ENCODE data around the gene YAE1. TPM values are rescaled to one million over a fixed set of nuclear protein-coding genes. Genes with fewer than 3 reads are reported as not detected.

Gene YAE1
- total RNA-seq, 2 donors from 2014 or later = 12.4 to 12.8 TPM

DNA sequence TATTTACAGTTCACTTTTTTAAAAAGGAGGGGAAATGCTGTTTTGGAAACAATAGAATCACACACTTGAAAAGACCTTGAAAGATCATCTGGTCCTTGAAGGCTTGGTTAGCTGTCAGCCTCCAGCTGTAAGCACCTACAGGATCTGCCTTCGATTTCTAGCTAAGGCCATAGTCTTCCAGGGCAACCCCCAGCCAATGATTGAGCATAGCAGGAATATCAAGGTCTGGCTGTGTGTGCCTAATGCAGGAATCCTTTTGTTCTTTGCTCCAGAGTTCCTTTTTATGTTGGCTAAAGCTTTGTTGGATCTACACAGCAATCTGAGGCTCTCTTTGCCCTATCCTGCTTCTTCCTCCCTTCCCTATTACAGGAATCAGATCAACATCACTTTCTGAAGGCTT, 5.2 kb upstream of the YAE1 start:
- no peaks in the 10 kb centered on the region for H3K36me3 Mint-ChIP-seq (ENCODE audit: insufficient read depth in 2 of 2)
- no peak overlapping the region for H3K4me3 Mint-ChIP-seq
- ATAC-seq (replicated peaks in 1 of 2) = no peak
- H3K4me1 Mint-ChIP-seq (ENCODE audit: low read depth) = peaks cover 6% of the 10 kb centered on the region
- DNase-seq = no peak
- H3K9me3 Mint-ChIP-seq = no peaks in the 10 kb centered on the region
- H3K27ac Mint-ChIP-seq = no peak overlapping the region
- H3K27me3 Mint-ChIP-seq (ENCODE audit: low read depth) = peaks cover 9% of the 10 kb centered on the region

GRCh38 chr7:39565538-39565937, 666 bp upstream of the YAE1 start:
- peak overlapping the region; percentile 98 for H3K27ac Mint-ChIP-seq
- no peaks in the 10 kb centered on the region for H3K27me3 Mint-ChIP-seq (ENCODE audit: low read depth)
- ATAC-seq (replicated peaks in 1 of 2) = no peak
- H3K9me3 Mint-ChIP-seq = no peaks in the 10 kb centered on the region
- H3K4me1 Mint-ChIP-seq (ENCODE audit: low read depth) = peaks cover 29% of the 10 kb centered on the region
- H3K4me3 Mint-ChIP-seq = peak overlapping the region; percentile 94 to 96
- peaks cover 2% of the 10 kb centered on the region in 2 donors for H3K36me3 Mint-ChIP-seq (ENCODE audit: insufficient read depth in 2 of 2)
- no peak for DNase-seq

DNA sequence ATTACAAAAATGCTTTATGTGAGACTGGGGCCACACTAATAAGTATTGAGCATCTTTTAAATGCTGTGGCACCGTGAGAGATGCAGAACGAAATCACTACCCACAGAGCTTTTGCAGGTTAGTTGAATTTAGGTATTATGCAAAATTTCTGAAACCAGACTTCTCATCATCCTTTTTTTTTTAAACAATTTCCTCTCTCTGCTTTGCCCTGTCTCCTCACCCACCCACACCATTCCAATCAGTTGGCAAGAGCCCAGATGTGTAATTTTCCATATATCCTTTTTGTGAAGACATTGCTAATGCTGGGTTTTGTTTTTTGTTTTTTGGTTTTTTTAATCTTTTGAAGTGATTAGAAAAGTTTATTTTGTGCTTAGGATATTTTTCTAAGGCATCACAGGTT, 1.1 kb downstream of the YAE1 start:
- Mint-ChIP-seq H3K27ac (peak overlapping the region; percentile 98), H3K27me3 (ENCODE audit: low read depth) (no peaks in the 10 kb centered on the region), H3K4me3 (peak overlapping the region; percentile 94 to 96), H3K36me3 (ENCODE audit: insufficient read depth in 2 of 2) (peaks cover 2 to 4% of the 10 kb centered on the region in 2 donors), H3K4me1 (ENCODE audit: low read depth) (peaks cover 29% of the 10 kb centered on the region), H3K9me3 (no peaks in the 10 kb centered on the region)
- ATAC-seq (replicated peaks in 1 of 2) (no peak), DNase-seq (no peak)

DNA sequence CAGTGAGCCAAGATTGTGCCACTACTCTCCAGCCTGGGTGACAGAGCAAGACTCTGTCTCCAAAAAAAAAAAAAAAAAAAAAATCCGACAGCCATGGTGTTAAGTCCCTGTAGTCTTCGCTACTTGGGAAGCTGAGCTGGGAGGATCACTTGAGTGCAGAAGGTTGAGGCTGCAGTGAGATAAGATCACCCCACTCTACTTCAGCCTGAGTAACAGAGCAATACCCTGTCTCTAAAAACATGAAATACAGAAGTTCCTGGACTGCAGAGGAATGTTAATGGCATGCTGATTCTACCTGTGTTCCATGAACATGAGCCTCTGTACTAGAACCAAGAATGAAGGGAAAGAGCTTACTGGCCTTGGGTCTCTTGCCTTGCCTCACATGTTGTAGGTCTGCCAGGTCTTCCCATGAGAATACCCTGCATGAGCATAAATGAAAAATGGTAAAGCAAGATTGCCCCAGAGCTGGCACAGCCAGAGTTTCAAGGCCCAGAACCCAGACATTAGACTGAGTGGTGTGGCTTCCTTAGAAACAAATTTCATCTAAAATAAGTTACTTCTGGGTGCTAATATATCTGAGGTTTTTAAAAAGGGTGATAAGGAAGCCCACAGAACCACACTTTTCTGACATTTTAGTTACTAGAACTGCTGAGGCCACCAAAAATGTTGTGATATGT, 8.6 kb downstream of the YAE1 start:
- DNase-seq (no peak), ATAC-seq (replicated peaks in 1 of 2) (no peak)
- Mint-ChIP-seq H3K27ac (no peak overlapping the region), H3K36me3 (ENCODE audit: insufficient read depth in 2 of 2) (peaks cover 0 to 5% of the 10 kb centered on the region in 2 donors), H3K9me3 (no peaks in the 10 kb centered on the region), H3K27me3 (ENCODE audit: low read depth) (no peaks in the 10 kb centered on the region), H3K4me3 (no peak overlapping the region), H3K4me1 (ENCODE audit: low read depth) (peaks cover 4% of the 10 kb centered on the region)

- Mint-ChIP-seq H3K9me3 (no peaks in the 10 kb centered on the region), H3K4me3 (no peak overlapping the region), H3K27ac (no peak overlapping the region), H3K36me3 (ENCODE audit: insufficient read depth in 2 of 2) (peaks cover 0 to 2% of the 10 kb centered on the region in 2 donors), H3K27me3 (ENCODE audit: low read depth) (no peaks in the 10 kb centered on the region), H3K4me1 (ENCODE audit: low read depth) (peaks cover 12% of the 10 kb centered on the region)
- no peak for DNase-seq
- ATAC-seq (replicated peaks in 1 of 2) = no peak
Measured at GRCh38 chr7:39577229-39577874, 11.1 kb downstream of the YAE1 start.

GRCh38 chr7:39580149-39580874, 14.1 kb downstream of the YAE1 start:
- Mint-ChIP-seq H3K27ac (no peak overlapping the region), H3K9me3 (no peaks in the 10 kb centered on the region), H3K4me3 (no peak overlapping the region), H3K36me3 (ENCODE audit: insufficient read depth in 2 of 2) (no peaks in the 10 kb centered on the region), H3K4me1 (ENCODE audit: low read depth) (peaks cover 12% of the 10 kb centered on the region), H3K27me3 (ENCODE audit: low read depth) (no peaks in the 10 kb centered on the region)
- ATAC-seq (replicated peaks in 1 of 2) = peak; percentile 83 to 89
- peak; percentile 72 to 78 for DNase-seq

- ATAC-seq (replicated peaks in 1 of 2) = no peak
Measured at GRCh38 chr7:39582536-39582935, 16.3 kb downstream of the YAE1 start.

GRCh38 chr7:39583539-39583938, 17.3 kb downstream of the YAE1 start:
- DNase-seq (no peak), ATAC-seq (replicated peaks in 1 of 2) (no peak)
- Mint-ChIP-seq H3K27ac (no peak overlapping the region), H3K36me3 (ENCODE audit: insufficient read depth in 2 of 2) (no peaks in the 10 kb centered on the region), H3K4me1 (ENCODE audit: low read depth) (peaks cover 16% of the 10 kb centered on the region), H3K27me3 (ENCODE audit: low read depth) (no peaks in the 10 kb centered on the region), H3K9me3 (no peaks in the 10 kb centered on the region), H3K4me3 (no peak overlapping the region)

More at GRCh38 chr7:39582536-39582935, 16.3 kb downstream of the YAE1 start:
- Mint-ChIP-seq H3K36me3 (ENCODE audit: insufficient read depth in 2 of 2) (no peaks in the 10 kb centered on the region), H3K4me3 (no peak overlapping the region), H3K27me3 (ENCODE audit: low read depth) (no peaks in the 10 kb centered on the region), H3K27ac (no peak overlapping the region), H3K4me1 (ENCODE audit: low read depth) (peaks cover 12% of the 10 kb centered on the region), H3K9me3 (no peaks in the 10 kb centered on the region)
- DNase-seq = no peak

GRCh38 chr7:39587393-39587792, 21.2 kb downstream of the YAE1 start:
- Mint-ChIP-seq H3K4me3 (no peak overlapping the region), H3K36me3 (ENCODE audit: insufficient read depth in 2 of 2) (peaks cover 1 to 4% of the 10 kb centered on the region in 2 donors), H3K4me1 (ENCODE audit: low read depth) (peaks cover 38% of the 10 kb centered on the region), H3K27me3 (ENCODE audit: low read depth) (no peaks in the 10 kb centered on the region), H3K9me3 (no peaks in the 10 kb centered on the region), H3K27ac (no peak overlapping the region)
- ATAC-seq (replicated peaks in 1 of 2) (no peak), DNase-seq (no peak)

GRCh38 chr7:39588416-39588815, 22.2 kb downstream of the YAE1 start:
- ATAC-seq (replicated peaks in 1 of 2) (no peak), DNase-seq (no peak)
- Mint-ChIP-seq H3K27ac (no peak overlapping the region), H3K4me1 (ENCODE audit: low read depth) (peaks cover 47% of the 10 kb centered on the region), H3K4me3 (no peak overlapping the region), H3K9me3 (no peaks in the 10 kb centered on the region), H3K27me3 (ENCODE audit: low read depth) (no peaks in the 10 kb centered on the region), H3K36me3 (ENCODE audit: insufficient read depth in 2 of 2) (peaks cover 1 to 4% of the 10 kb centered on the region in 2 donors)

- Mint-ChIP-seq H3K4me1 (ENCODE audit: low read depth) (peaks cover 47% of the 10 kb centered on the region), H3K36me3 (ENCODE audit: insufficient read depth in 2 of 2) (peaks cover 3 to 6% of the 10 kb centered on the region in 2 donors), H3K27ac (peak overlapping the region; percentile 36), H3K27me3 (ENCODE audit: low read depth) (no peaks in the 10 kb centered on the region), H3K9me3 (peaks cover 0 to 3% of the 10 kb centered on the region in 2 donors), H3K4me3 (peak overlapping the region; percentile 75)
- DNase-seq (peak; percentile 77), ATAC-seq (replicated peaks in 1 of 2) (peak; percentile 89 to 92)
Measured at GRCh38 chr7:39589323-39590111, 23.3 kb downstream of the YAE1 start.

DNA sequence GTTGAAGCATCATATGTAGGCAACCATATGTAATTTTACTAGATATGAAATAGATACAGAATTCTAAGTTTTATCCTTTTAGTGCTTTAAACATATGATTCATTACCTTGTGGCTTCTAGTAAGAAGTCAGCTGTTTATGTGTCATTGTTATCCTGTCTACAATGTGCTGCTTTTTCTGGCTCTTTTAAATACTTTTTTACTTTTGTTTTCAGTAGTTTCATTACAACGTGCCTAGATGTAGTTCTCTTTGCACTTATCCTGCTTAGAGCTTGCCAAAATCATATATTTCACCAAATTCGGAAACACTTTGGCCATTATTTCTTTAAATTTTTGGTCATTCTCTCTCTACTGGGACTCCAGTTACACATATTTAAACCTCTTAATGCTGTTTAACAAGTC, 26.4 kb downstream of the YAE1 start:
- DNase-seq = no peak
- Mint-ChIP-seq H3K4me1 (ENCODE audit: low read depth) (peaks cover 47% of the 10 kb centered on the region), H3K9me3 (peaks cover 0 to 3% of the 10 kb centered on the region in 2 donors), H3K27ac (peak overlapping the region; percentile 97), H3K4me3 (peak overlapping the region; percentile 43 to 91), H3K27me3 (ENCODE audit: low read depth) (no peaks in the 10 kb centered on the region), H3K36me3 (ENCODE audit: insufficient read depth in 2 of 2) (peaks cover 3 to 6% of the 10 kb centered on the region in 2 donors)
- ATAC-seq (replicated peaks in 1 of 2) = peak; percentile 77 to 79

All from activated T-cell treated with anti-CD3 and anti-CD28 coated beads, Interleukin-2, amount 50 U/mL, for 72 hours (primary cell).